Panc1 (cell line): ENCODE data around the gene HLA-DQA2.

Experiments used
- TCF7L2 ChIP-seq: IDR thresholded peaks from 2 replicates; pipeline ENCODE4 v1.6.1; 2011; ENCODE audit warnings: mild to moderate bottlenecking, low read depth, low read length, inconsistent platforms
- TF ChIP-seq, protein P1 (sequence below): fragments of 450-650 bp; IDR thresholded peaks from 2 replicates; pipeline ENCODE4 v1.5.1; 2017; ENCODE audit warnings: mild to moderate bottlenecking

- TF ChIP-seq, protein P1, sequence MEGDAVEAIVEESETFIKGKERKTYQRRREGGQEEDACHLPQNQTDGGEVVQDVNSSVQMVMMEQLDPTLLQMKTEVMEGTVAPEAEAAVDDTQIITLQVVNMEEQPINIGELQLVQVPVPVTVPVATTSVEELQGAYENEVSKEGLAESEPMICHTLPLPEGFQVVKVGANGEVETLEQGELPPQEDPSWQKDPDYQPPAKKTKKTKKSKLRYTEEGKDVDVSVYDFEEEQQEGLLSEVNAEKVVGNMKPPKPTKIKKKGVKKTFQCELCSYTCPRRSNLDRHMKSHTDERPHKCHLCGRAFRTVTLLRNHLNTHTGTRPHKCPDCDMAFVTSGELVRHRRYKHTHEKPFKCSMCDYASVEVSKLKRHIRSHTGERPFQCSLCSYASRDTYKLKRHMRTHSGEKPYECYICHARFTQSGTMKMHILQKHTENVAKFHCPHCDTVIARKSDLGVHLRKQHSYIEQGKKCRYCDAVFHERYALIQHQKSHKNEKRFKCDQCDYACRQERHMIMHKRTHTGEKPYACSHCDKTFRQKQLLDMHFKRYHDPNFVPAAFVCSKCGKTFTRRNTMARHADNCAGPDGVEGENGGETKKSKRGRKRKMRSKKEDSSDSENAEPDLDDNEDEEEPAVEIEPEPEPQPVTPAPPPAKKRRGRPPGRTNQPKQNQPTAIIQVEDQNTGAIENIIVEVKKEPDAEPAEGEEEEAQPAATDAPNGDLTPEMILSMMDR: peak; percentile 74
- TF ChIP-seq TCF7L2: no peak
Observed at GRCh38 chr6:32785781-32786533, 44.8 kb downstream of the HLA-DQA2 start.
